RWPE2 (cell line): ENCODE results near the gene TEX11.
"Not testable (repeated sequence)": the region's sequence is repeated elsewhere in the genome, so short reads cannot be mapped to it uniquely, and the experiment has no call there.

Experiments
- ATAC-seq: fragments of 200-7000 bp; cut with Tn5 transposase; 3 replicates; pipeline ENCODE4 v1.9.1; 2021; ENCODE audit warnings: low read depth
- DNase-seq: peaks from one replicate; pipeline ENCODE4 v3.0.0-alpha.2; 2020; ENCODE audit warnings: low spot score
- H3K27ac ChIP-seq: fragments of 450-650 bp; 2 replicates; pipeline ENCODE4 v1.5.1; 2017; ENCODE audit warnings: mild to moderate bottlenecking; ENCODE audit not compliant: poor library complexity, severe bottlenecking
- H3K27me3 ChIP-seq: fragments of 250-450 bp; sonication (Bioruptor Pico); 2 replicates; pipeline ENCODE4 v1.5.1; 2021; ENCODE audit warnings: mild to moderate bottlenecking, moderate library complexity; ENCODE audit not compliant: insufficient read depth, poor library complexity, severe bottlenecking
- H3K36me3 ChIP-seq: fragments of 250-450 bp; sonication (Bioruptor Pico); 2 replicates; pipeline ENCODE4 v1.5.1; 2020; ENCODE audit warnings: low read depth, mild to moderate bottlenecking, moderate library complexity
- H3K4me1 ChIP-seq: fragments of 250-450 bp; sonication (Bioruptor Pico); 2 replicates; pipeline ENCODE4 v1.5.1; 2021; ENCODE audit warnings: mild to moderate bottlenecking, moderate library complexity; ENCODE audit not compliant: insufficient read depth, poor library complexity, severe bottlenecking
- H3K4me3 ChIP-seq: fragments of 250-450 bp; sonication (Bioruptor Pico); 2 replicates; pipeline ENCODE4 v1.5.1; 2021; ENCODE audit warnings: mild to moderate bottlenecking, moderate library complexity; ENCODE audit not compliant: severe bottlenecking
- H3K9me3 ChIP-seq: fragments of 250-450 bp; sonication (Bioruptor Pico); 2 replicates; pipeline ENCODE4 v1.5.1; 2021; ENCODE audit warnings: mild to moderate bottlenecking, moderate library complexity; ENCODE audit not compliant: severe bottlenecking
- TF ChIP-seq, protein P1 (sequence below): fragments of 450-650 bp; IDR thresholded peaks from one replicate; pipeline ENCODE4 v1.5.1; 2017; ENCODE audit warnings: mild to moderate bottlenecking, moderate library complexity; ENCODE audit not compliant: poor library complexity, severe bottlenecking

TEX11 gene

DNA sequence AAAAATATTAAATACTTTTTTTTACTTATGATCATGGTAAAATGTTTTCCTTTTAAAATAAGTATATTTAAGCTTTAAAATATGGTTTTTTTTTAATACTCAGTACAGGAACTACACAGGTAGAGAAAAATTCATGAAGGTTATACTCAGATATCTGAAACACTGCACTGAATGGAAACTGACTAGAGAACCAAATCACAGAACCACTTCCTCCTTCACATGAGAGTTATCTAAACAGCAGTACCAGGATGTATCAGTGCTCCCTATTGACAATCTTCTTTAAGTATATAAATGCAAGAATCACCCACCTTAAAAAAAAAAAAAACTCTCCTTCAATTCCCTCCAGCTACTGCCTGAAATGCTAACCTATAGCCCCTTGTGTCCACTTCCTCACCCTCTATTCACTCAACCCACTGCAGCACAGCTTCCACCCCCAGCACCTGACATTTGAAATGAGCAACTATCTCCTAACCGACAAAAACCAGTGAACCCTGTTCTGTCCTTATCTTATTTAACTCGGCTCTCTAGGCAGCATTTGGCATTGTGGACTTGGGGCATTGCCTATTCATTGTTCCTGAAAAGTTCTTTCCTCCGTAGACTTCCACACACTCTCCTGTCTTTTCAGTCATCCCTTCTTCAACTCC is 13.3 kb upstream of the TEX11 start:
- TF ChIP-seq, protein P1, sequence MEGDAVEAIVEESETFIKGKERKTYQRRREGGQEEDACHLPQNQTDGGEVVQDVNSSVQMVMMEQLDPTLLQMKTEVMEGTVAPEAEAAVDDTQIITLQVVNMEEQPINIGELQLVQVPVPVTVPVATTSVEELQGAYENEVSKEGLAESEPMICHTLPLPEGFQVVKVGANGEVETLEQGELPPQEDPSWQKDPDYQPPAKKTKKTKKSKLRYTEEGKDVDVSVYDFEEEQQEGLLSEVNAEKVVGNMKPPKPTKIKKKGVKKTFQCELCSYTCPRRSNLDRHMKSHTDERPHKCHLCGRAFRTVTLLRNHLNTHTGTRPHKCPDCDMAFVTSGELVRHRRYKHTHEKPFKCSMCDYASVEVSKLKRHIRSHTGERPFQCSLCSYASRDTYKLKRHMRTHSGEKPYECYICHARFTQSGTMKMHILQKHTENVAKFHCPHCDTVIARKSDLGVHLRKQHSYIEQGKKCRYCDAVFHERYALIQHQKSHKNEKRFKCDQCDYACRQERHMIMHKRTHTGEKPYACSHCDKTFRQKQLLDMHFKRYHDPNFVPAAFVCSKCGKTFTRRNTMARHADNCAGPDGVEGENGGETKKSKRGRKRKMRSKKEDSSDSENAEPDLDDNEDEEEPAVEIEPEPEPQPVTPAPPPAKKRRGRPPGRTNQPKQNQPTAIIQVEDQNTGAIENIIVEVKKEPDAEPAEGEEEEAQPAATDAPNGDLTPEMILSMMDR, result no peak
- Histone ChIP-seq H3K4me3 (no peak overlapping the region), H3K9me3 (no peaks in the 10 kb centered on the region), H3K27ac (no peak overlapping the region), H3K4me1 (no peaks in the 10 kb centered on the region), H3K27me3 (no peaks in the 10 kb centered on the region), H3K36me3 (no peaks in the 10 kb centered on the region)
- ATAC-seq (no peak), DNase-seq (no peak)

DNA sequence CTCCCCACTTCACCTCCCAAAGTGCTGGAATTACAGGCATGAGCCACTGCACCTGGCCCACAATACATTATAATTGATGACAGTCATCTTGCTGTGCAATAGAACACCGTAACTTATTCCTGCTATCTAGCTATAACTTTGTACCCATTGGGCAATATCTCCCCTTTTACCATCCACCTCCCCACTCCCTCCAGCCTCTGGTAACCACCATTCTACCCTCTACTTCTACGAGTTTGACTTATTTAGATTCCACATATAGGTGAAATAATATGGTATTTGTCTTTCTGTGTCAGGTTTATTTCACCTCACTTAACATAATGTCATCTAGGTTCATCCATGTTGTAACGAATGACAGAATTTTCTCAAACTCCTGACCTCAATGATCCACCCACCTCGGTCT is 8.2 kb upstream of the TEX11 start:
- no peaks in the 10 kb centered on the region for H3K4me1 ChIP-seq
- no peaks in the 10 kb centered on the region for H3K36me3 ChIP-seq
- no peak overlapping the region for H3K27ac ChIP-seq
- no peaks in the 10 kb centered on the region for H3K27me3 ChIP-seq
- TF ChIP-seq, protein P1, result no peak
- ATAC-seq, result no peak
- no peaks in the 10 kb centered on the region for H3K9me3 ChIP-seq
- no peak for DNase-seq
- no peak overlapping the region for H3K4me3 ChIP-seq

DNA sequence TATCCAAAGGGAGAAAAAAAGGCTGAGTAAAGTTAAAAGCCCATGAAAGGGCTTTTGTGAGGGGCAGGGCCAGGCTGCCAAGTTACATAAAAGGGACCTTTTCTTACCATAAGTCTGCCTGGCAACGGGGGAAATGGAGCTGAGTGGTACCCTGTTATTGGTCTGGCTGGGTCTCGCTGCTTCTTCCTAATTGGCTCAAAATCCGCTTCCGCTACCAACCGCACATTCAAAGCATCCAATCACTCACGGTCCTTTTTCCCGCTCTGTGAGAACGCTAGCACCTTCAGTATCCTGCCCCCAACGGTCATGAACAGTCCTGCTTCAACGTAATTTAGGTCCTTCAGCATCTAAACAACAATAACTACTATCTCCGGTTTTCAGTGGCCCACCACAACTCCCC is 611 bp downstream of the TEX11 start:
- no peak for ATAC-seq
- no peak overlapping the region for H3K4me3 ChIP-seq
- DNase-seq, result no peak
- no peak overlapping the region for H3K27ac ChIP-seq
- TF ChIP-seq, protein P1, result no peak
- H3K36me3 ChIP-seq, result no peaks in the 10 kb centered on the region
- H3K9me3 ChIP-seq, result no peaks in the 10 kb centered on the region
- H3K27me3 ChIP-seq, result no peaks in the 10 kb centered on the region
- H3K4me1 ChIP-seq, result no peaks in the 10 kb centered on the region

DNA sequence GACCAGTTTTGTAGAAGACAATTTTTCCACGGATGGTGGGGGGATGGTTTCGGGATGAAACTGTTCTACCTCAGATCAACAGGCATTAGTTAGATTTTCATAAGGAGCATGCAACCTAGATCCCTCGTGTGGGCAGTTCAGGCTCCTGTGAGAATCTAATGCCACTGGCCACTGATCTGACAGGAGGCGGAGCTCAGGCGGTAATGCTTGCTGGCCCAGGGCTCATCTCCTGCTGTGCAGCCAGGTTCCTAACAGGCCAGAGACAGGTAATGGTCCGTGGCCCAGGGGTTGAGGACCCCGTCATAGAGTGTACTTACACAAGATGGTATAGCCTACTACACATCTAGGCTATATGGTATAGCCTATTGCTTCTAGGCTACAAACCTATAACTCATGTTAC is 7.0 kb downstream of the TEX11 start:
- Histone ChIP-seq H3K27me3 (no peaks in the 10 kb centered on the region), H3K36me3 (no peaks in the 10 kb centered on the region), H3K4me1 (no peaks in the 10 kb centered on the region), H3K4me3 (no peak overlapping the region), H3K9me3 (no peaks in the 10 kb centered on the region), H3K27ac (no peak overlapping the region)
- DNase-seq (no peak), ATAC-seq (no peak)
- TF ChIP-seq, protein P1, result no peak

GRCh38 chrX:70890441-70890840 is 18.1 kb downstream of the TEX11 start:
- H3K36me3 ChIP-seq, H3K27me3 ChIP-seq, DNase-seq, H3K4me3 ChIP-seq, H3K27ac ChIP-seq, ATAC-seq, H3K4me1 ChIP-seq, H3K9me3 ChIP-seq: not testable (repeated sequence)
